ENCODE data around the gene TMIGD2. TPM values are rescaled to one million over a fixed set of nuclear protein-coding genes. Genes with fewer than 3 reads are reported as not detected.

Gene TMIGD2
- polyA plus RNA-seq, 3 donors = 0.26 TPM; not detected in 2

GRCh38 chr19:4342314-4342614 lies 40.1 kb upstream of the TMIGD2 start:
- peaks cover 27 to 38% of the 10 kb centered on the region in 2 donors for H3K4me1 ChIP-seq (ENCODE audit: control insufficient read depth in 1 of 2, insufficient read depth in 2 of 2, low read length in 2 of 2)
- H3K79me2 ChIP-seq (ENCODE audit: insufficient read depth, low read length) = peaks cover 6% of the 10 kb centered on the region
- H3K4me3 ChIP-seq (replicated peaks in 1 of 3; ENCODE audit: low read depth in 2 of 3, low read length in 3 of 3) = peak overlapping the region; percentile 41 to 84 (median 70)
- peaks cover 6% of the 10 kb centered on the region for H4K20me1 ChIP-seq (ENCODE audit: insufficient read depth, low read length)
- no peaks in the 10 kb centered on the region for H3K27me3 ChIP-seq (ENCODE audit: control insufficient read depth in 2 of 2, insufficient read depth in 2 of 2, low read length in 2 of 2)
- peak overlapping the region; percentile 97 for H3K4me2 ChIP-seq (replicated peaks; ENCODE audit: extremely low read depth, low read length, poor library complexity, severe bottlenecking)
- no peaks in the 10 kb centered on the region for H3K9me3 Mint-ChIP-seq
- peaks cover 20% of the 10 kb centered on the region in 2 donors for H3K36me3 Mint-ChIP-seq
- peak overlapping the region; percentile 90 to 91 for H3K4me3 Mint-ChIP-seq
- intact Hi-C loops (cut with micrococcal nuclease) = loop anchor here (1.0 to 5.0 kb wide), 5 partner anchors 13 to 131 kb away; partner anchors contain the start of genes HDGFL2 (in 1 of the 2), UBXN6 (in 1 of the 2) and YJU2 (in 1 of the 2)
- WGBS (ENCODE audit: insufficient coverage) = 9% methylated on average over 10 of the region's 10 CpGs
- no peaks in the 10 kb centered on the region for H3K9me3 ChIP-seq (replicated peaks in 1 of 2; ENCODE audit: control insufficient read depth in 1 of 2, insufficient read depth in 1 of 2, low read length in 2 of 2)
- H3K4me1 Mint-ChIP-seq = peaks cover 31% of the 10 kb centered on the region
- H3K9ac ChIP-seq (ENCODE audit: insufficient read depth, low read length, poor library complexity, severe bottlenecking) = peak overlapping the region; percentile 62
- peak overlapping the region; percentile 50 to 76 for H3K27ac ChIP-seq (ENCODE audit: low read depth in 1 of 2, low read length in 2 of 2)
- H3K36me3 ChIP-seq (replicated peaks in 1 of 2; ENCODE audit: control insufficient read depth in 1 of 2, insufficient read depth in 2 of 2, low read length in 2 of 2) = peaks cover 6 to 13% of the 10 kb centered on the region in 2 donors
- peaks cover 0 to 17% (median 12%) of the 10 kb centered on the region in 3 donors for H3K27me3 Mint-ChIP-seq (ENCODE audit: low read depth in 3 of 3)
- TF ChIP-seq CTCF (IDR thresholded peaks at IDR 0.05) = no peak
- H3K27ac Mint-ChIP-seq = peak overlapping the region; percentile 72 to 98 (median 91)
- DNase-seq = no peak
- peak overlapping the region; percentile 98 for H2AFZ ChIP-seq (ENCODE audit: insufficient read depth, low read depth, low read length, poor library complexity, severe bottlenecking)

- peak within 1 kb of the TSS; percentile 84 for H3K4me2 ChIP-seq (replicated peaks; ENCODE audit: extremely low read depth, low read length, poor library complexity, severe bottlenecking)
- WGBS (ENCODE audit: insufficient coverage) = 75% methylated on average over 13 of the region's 27 CpGs
- H3K9me3 Mint-ChIP-seq = peaks cover 0 to 7% (median 0%) of the 10 kb centered on the region in 7 donors
- H3K4me3 ChIP-seq (replicated peaks in 1 of 3; ENCODE audit: low read depth in 2 of 3, low read length in 3 of 3) = peak within 1 kb of the TSS; percentile 46 to 76 (median 63)
- peaks cover 17 to 27% of the 10 kb centered on the region in 2 donors for H3K4me1 ChIP-seq (ENCODE audit: control insufficient read depth in 1 of 2, insufficient read depth in 2 of 2, low read length in 2 of 2)
- no peaks in the 10 kb centered on the region for H3K27me3 ChIP-seq (ENCODE audit: control insufficient read depth in 2 of 2, insufficient read depth in 2 of 2, low read length in 2 of 2)
- peak within 1 kb of the TSS; percentile 13 to 85 (median 78) for H3K27ac Mint-ChIP-seq
- H3K36me3 Mint-ChIP-seq = no peaks in the 10 kb centered on the region
- H3K9me3 ChIP-seq (replicated peaks in 1 of 2; ENCODE audit: control insufficient read depth in 1 of 2, insufficient read depth in 1 of 2, low read length in 2 of 2) = no peaks in the 10 kb centered on the region
- H3K27ac ChIP-seq (ENCODE audit: low read depth in 1 of 2, low read length in 2 of 2) = peak within 1 kb of the TSS in 1 of 2 donors; percentile 6
- no peak for DNase-seq
- no peaks in the 10 kb centered on the region for H3K79me2 ChIP-seq (ENCODE audit: insufficient read depth, low read length)
- H3K27me3 Mint-ChIP-seq (ENCODE audit: low read depth in 3 of 3) = peaks cover 1 to 14% (median 12%) of the 10 kb centered on the region in 3 donors
- no peaks in the 10 kb centered on the region for H4K20me1 ChIP-seq (ENCODE audit: insufficient read depth, low read length)
- peak within 1 kb of the TSS; percentile 96 for H2AFZ ChIP-seq (ENCODE audit: insufficient read depth, low read depth, low read length, poor library complexity, severe bottlenecking)
- TF ChIP-seq CTCF (IDR thresholded peaks at IDR 0.05) = no peak
- H3K4me3 Mint-ChIP-seq = peak within 1 kb of the TSS; percentile 96 to 97
- H3K9ac ChIP-seq (ENCODE audit: insufficient read depth, low read length, poor library complexity, severe bottlenecking) = peak within 1 kb of the TSS; percentile 49
- peaks cover 21% of the 10 kb centered on the region for H3K4me1 Mint-ChIP-seq
- intact Hi-C loops (cut with micrococcal nuclease) = loop anchor here in 1 of 2 donors (10.0 kb wide), 1 partner anchor 94 kb away; the partner anchor contains the start of gene YJU2
- H3K36me3 ChIP-seq (replicated peaks in 1 of 2; ENCODE audit: control insufficient read depth in 1 of 2, insufficient read depth in 2 of 2, low read length in 2 of 2) = no peaks in the 10 kb centered on the region
These were observed 36.5 kb upstream of the TMIGD2 start, which contains the start of gene STAP2 for GRCh38 chr19:4338441-4339355. Gene STAP2 (minus strand): TSS chr19:4338827. CDS start chr19:4338753, 74 bp downstream.

Measured in CD14-positive monocyte (primary cell).